ENCODE data around the gene GNAI3.
A peak's percentile ranks its signal among the peaks of the same experiment; 100 is the strongest.

The GNAI3 gene

GRCh38 chr1:109661391-109661790, 113.0 kb downstream of the GNAI3 start:
- DNase-seq (ENCODE audit: insufficient read length, low spot score): no peak
- FAIRE-seq: no peak
- no peak for TF ChIP-seq CTCF (IDR thresholded peaks at IDR 0.05; ENCODE audit: insufficient read depth, missing control alignments)

DNA sequence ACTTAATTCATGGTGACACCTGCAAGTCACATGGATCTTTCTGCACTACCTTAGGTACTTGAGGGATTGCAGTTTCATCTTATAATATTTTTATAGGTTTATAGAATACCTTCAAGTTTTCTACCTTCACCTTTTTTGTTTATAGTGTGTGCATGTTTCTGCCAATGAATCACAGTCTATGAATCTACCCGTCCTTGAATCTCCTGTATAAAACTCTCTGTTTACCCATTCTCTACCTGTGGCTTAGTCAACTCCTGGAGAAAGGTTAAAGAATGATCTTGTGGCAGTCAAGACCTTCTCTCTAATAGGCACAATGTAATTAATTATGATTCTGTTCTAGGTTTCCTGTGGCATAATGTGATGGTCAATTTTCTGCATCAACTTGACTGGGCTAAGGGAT, 116.3 kb downstream of the GNAI3 start:
- no peak for DNase-seq (ENCODE audit: insufficient read length, low spot score)
- no peak for FAIRE-seq
- no peak for TF ChIP-seq CTCF (IDR thresholded peaks at IDR 0.05; ENCODE audit: insufficient read depth, missing control alignments)

- peak; percentile 50 for DNase-seq (ENCODE audit: insufficient read length, low spot score)
- TF ChIP-seq CTCF (IDR thresholded peaks at IDR 0.05; ENCODE audit: insufficient read depth, missing control alignments): no peak
- no peak for FAIRE-seq
These were observed 119.2 kb downstream of the GNAI3 start, which contains the start of gene GSTM2 for GRCh38 chr1:109667452-109668122. Gene GSTM2 (plus strand): TSS chr1:109668057. CDS start chr1:109668116, 59 bp downstream.

Data from D721Med (cell line).